CD4-positive, alpha-beta memory T cell (primary cell): Measurements from ENCODE around the gene C19orf67. TPM values are rescaled to one million over a fixed set of nuclear protein-coding genes. Genes with fewer than 3 reads are reported as not detected.

Experiments
- CTCF ChIA-PET: fragments of 350-600 bp; sonication (Branson Sonifier 250); formaldehyde crosslinking; loops from one replicate; lab custom pipeline; 2021; ENCODE audit warnings: inconsistent platforms; ENCODE audit not compliant: partially characterized antibody; lab: Charles Lee
- POLR2A ChIA-PET: fragments of 350-600 bp; sonication (Branson Sonifier 250); formaldehyde crosslinking; loops from one replicate; lab custom pipeline; 2021; ENCODE audit not compliant: partially characterized antibody; lab: Charles Lee
- DNase-seq, 5 donors: peaks; one replicate each; pipeline versions ENCODE4 v3.0.0 to v3.0.0-alpha.2; 2020 to 2022; ENCODE audit warnings: mixed read lengths in 1 of 5
- H3K27ac ChIP-seq: one replicate; pipeline ENCODE4 v1.7.0; 2013; ENCODE audit warnings: low read depth, low read length
- H3K27me3 ChIP-seq: 2 replicates; pipeline ENCODE4 v1.7.0; 2013; ENCODE audit warnings: mild to moderate bottlenecking, low read length, moderate library complexity; ENCODE audit not compliant: insufficient read depth
- H3K36me3 ChIP-seq: 2 replicates; pipeline ENCODE4 v1.7.0; 2013; ENCODE audit warnings: mild to moderate bottlenecking, low read length, moderate library complexity; ENCODE audit not compliant: insufficient read depth
- H3K4me1 ChIP-seq: 2 replicates; pipeline ENCODE4 v1.7.0; 2013; ENCODE audit warnings: mild to moderate bottlenecking, low read length, moderate library complexity; ENCODE audit not compliant: insufficient read depth
- H3K4me3 ChIP-seq, 2 donors: one replicate each; pipeline ENCODE4 v1.7.0; 2013; ENCODE audit warnings: low read length in 2 of 2, mild to moderate bottlenecking in 1 of 2
- H3K9me3 ChIP-seq, 2 donors: one replicate each; pipeline ENCODE4 v1.7.0; 2013; ENCODE audit warnings: low read length in 2 of 2, control low read depth in 1 of 2; ENCODE audit not compliant: control insufficient read depth in 1 of 2
- H3K27ac Mint-ChIP-seq, 7 donors: one replicate each; pipeline ENCODE4 v1.8.0; 2020 to 2021; ENCODE audit warnings: mixed read lengths in 7 of 7, mild to moderate bottlenecking in 6 of 7, inconsistent platforms in 3 of 7, moderate library complexity in 3 of 7
- H3K27me3 Mint-ChIP-seq, 2 donors: one replicate each; pipeline ENCODE4 v1.8.0; 2020 to 2021; ENCODE audit warnings: mixed read lengths in 2 of 2
- H3K36me3 Mint-ChIP-seq, 2 donors: one replicate each; pipeline ENCODE4 v1.8.0; 2020 to 2021; ENCODE audit warnings: mixed read lengths in 2 of 2, inconsistent platforms in 1 of 2, mild to moderate bottlenecking in 1 of 2
- H3K4me1 Mint-ChIP-seq, 4 donors: one replicate each; pipeline ENCODE4 v1.8.0; 2020 to 2021; ENCODE audit warnings: mixed read lengths in 4 of 4, mild to moderate bottlenecking in 1 of 4
- H3K4me3 Mint-ChIP-seq, 8 donors: one replicate each; pipeline ENCODE4 v1.8.0; 2020 to 2021; ENCODE audit warnings: mixed read lengths in 8 of 8, mild to moderate bottlenecking in 7 of 8, moderate library complexity in 6 of 8, inconsistent platforms in 3 of 8
- H3K9me3 Mint-ChIP-seq, 8 donors: one replicate each; pipeline ENCODE4 v1.8.0; 2020 to 2021; ENCODE audit warnings: mixed read lengths in 8 of 8, mild to moderate bottlenecking in 5 of 8, inconsistent platforms in 3 of 8, moderate library complexity in 1 of 8
- intact Hi-C: fragments of 100-400 bp; cut with micrococcal nuclease; formaldehyde crosslinking; loops from one replicate; pipeline ENCODE4 v1.15.1; 2023
- polyA plus RNA-seq, 2 donors: library from polyadenylated mRNA; unstranded; fragments of 300-500 nt; fragmentation: Illumina TruSeq; gene quantifications; one replicate each; pipeline ENCODE4 v1.2.3, GENCODE V29; 2021
- total RNA-seq, 2 experiments: library from RNA; stranded (reverse); gene quantifications; one replicate each; pipeline ENCODE4 v1.2.3, GENCODE V29; 2021

The C19orf67 gene
- total and polyA plus RNA-seq, 4 experiments from 2014 or later, result 0.55 TPM; not detected in 3

DNA sequence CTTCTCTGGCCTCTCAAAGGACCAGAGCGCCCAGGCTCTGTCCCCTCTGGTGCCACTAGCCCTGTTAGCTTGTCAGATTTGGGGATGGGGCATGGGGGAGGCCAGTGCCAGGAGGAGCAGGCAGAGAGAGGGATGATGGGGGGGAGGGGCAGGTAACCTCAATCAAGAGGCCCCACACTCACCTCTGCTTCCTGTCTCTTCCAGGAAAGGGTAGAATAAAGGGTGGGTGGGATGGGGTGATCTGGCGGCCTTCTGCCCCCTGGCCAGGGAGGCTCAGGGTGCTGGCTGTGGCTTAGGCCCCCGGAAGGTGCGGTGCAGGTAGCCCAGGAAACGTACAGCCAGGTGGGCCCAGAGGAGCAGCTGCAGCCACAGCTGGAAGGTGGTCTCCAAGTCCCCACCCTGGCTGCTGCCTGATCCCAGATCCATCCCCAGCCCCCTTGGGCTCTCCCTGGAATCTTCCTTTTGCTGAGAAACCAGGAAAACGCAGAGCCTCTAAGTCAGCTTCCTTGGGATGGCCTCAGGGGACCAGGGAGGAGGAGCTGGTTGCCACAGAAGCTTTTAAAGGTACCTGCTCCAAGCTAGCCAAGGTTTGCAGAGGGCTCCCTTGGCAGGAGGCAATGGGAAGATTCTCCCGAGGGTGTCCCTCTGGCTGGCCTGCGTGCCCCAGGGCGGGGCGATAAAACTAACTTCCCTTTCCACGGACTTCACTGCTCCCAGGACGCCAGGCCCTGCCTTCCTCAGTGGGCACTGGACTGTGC lies 26.6 kb upstream of the C19orf67 start:
- Mint-ChIP-seq H3K27ac (peak overlapping the region in 2 of 7 donors; percentile 36 to 48), H3K9me3 (peaks cover 0 to 2% (median 0%) of the 10 kb centered on the region in 8 donors), H3K4me3 (no peak overlapping the region), H3K27me3 (no peaks in the 10 kb centered on the region), H3K36me3 (peaks cover 4 to 6% of the 10 kb centered on the region in 2 donors), H3K4me1 (peaks cover 16 to 53% (median 32%) of the 10 kb centered on the region in 4 donors)
- Histone ChIP-seq H3K9me3 (no peaks in the 10 kb centered on the region), H3K27me3 (no peaks in the 10 kb centered on the region), H3K4me3 (no peak overlapping the region), H3K27ac (no peak overlapping the region), H3K36me3 (no peaks in the 10 kb centered on the region), H3K4me1 (peaks cover 38% of the 10 kb centered on the region)
- ChIA-PET POLR2A (interaction anchor here (1.0 kb wide), 1 partner anchor 80 kb away, joined by 3 read pairs; the partner anchor contains the start of gene IL27RA), CTCF (no interaction called here)
- intact Hi-C loops, result no loop called here
- no peak for DNase-seq

DNA sequence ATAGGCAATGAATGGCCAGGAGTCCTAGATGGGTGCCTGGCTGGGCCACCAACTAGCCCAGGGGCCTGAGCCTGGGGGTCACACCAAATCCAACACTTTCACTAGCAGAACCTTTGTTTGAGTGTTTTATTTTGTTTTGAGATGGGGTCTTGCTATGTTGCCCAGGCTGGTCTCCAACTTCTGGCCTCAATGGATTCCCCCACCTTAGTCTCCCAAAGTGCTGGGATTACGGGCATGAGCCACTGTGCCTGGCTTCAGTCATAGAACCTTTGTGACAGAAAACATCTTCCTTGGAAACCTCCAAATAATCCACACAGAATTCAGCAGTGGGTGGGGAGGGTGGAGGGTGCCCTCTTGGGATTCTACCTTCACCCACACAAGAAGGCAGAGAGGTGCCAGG lies 25.9 kb upstream of the C19orf67 start:
- peaks cover 4 to 5% of the 10 kb centered on the region in 2 donors for H3K36me3 Mint-ChIP-seq
- ChIA-PET POLR2A (no interaction called here), CTCF (no interaction called here)

GRCh38 chr19:14110650-14111049 lies 25.1 kb upstream of the C19orf67 start:
- Histone ChIP-seq H3K9me3 (no peaks in the 10 kb centered on the region), H3K27me3 (no peaks in the 10 kb centered on the region), H3K27ac (no peak overlapping the region), H3K36me3 (no peaks in the 10 kb centered on the region), H3K4me3 (no peak overlapping the region), H3K4me1 (peaks cover 23% of the 10 kb centered on the region)
- Mint-ChIP-seq H3K27ac (peak overlapping the region in 4 of 7 donors; percentile 42 to 68 (median 60)), H3K27me3 (no peaks in the 10 kb centered on the region), H3K4me1 (peaks cover 9 to 39% (median 19%) of the 10 kb centered on the region in 4 donors), H3K4me3 (no peak overlapping the region), H3K36me3 (peaks cover 4 to 10% of the 10 kb centered on the region in 2 donors), H3K9me3 (peaks cover 0 to 2% (median 0%) of the 10 kb centered on the region in 8 donors)
- CTCF ChIA-PET, result no interaction called here
- intact Hi-C loops, result no loop called here
- POLR2A ChIA-PET, result no interaction called here
- DNase-seq, result no peak

More for the DNA sequence above, 25.9 kb upstream of the C19orf67 start:
- H3K4me1 ChIP-seq, result peaks cover 32% of the 10 kb centered on the region
- Mint-ChIP-seq H3K4me1 (peaks cover 13 to 47% (median 27%) of the 10 kb centered on the region in 4 donors), H3K27me3 (no peaks in the 10 kb centered on the region), H3K27ac (peak overlapping the region in 4 of 7 donors; percentile 3 to 82 (median 20)), H3K4me3 (no peak overlapping the region), H3K9me3 (peaks cover 0 to 2% (median 0%) of the 10 kb centered on the region in 8 donors)
- H3K27me3 ChIP-seq, result no peaks in the 10 kb centered on the region
- intact Hi-C loops, result no loop called here
- no peak for DNase-seq
- H3K36me3 ChIP-seq, result no peaks in the 10 kb centered on the region
- H3K4me3 ChIP-seq, result no peak overlapping the region
- no peaks in the 10 kb centered on the region for H3K9me3 ChIP-seq
- no peak overlapping the region for H3K27ac ChIP-seq

DNA sequence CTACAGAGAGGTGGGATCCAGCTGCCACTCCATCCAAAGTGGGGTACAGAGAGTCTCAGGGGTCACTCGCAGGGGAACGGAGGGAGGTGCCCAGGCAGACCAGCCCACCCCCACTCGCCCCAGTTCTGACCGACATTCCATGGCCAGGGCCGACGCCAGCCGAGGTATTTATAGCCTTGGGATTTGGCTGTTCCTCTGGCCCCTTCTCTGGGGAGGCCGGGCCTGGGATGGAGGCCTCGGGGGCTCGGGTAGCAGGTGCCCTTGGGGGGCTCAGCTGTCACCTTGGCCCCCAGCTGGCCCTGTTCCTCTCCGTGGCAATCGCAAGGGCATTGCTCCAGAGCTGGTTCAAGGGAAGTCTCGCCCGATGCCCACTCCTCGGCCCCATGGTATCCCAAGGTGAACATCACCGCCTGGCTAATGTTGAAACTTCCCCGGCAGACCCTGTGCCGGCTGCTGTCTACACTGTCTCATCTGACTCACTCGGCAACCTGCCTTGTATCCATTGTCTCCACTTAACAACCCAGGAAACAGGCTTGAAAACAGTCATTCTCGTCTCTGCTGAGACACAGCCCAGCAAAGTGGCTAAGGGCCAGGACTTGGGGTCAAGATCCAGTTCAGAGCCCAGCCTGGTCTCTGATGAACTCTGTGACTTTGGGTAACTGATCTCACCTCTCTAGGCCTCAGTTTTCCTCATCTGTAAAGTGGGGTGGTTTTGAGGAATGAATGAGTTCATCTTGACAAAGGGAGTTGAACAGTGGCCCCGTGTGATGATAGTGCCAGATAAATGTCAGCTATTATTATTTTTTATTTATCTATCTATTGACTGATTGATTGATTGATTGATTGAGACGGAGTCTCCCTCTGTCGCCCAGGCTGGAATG lies 22.2 kb upstream of the C19orf67 start:
- Mint-ChIP-seq H3K4me1 (peaks cover 1 to 16% (median 5%) of the 10 kb centered on the region in 4 donors), H3K27ac (peak overlapping the region in 1 of 7 donors; percentile 52), H3K27me3 (no peaks in the 10 kb centered on the region), H3K36me3 (peaks cover 4 to 15% of the 10 kb centered on the region in 2 donors), H3K4me3 (no peak overlapping the region), H3K9me3 (no peaks in the 10 kb centered on the region)
- POLR2A ChIA-PET, result no interaction called here
- H3K27ac ChIP-seq, result no peak overlapping the region
- intact Hi-C loops, result no loop called here
- no peak for DNase-seq
- H3K4me1 ChIP-seq, result peaks cover 10% of the 10 kb centered on the region
- CTCF ChIA-PET, result interaction anchor here (1.1 kb wide), 1 partner anchor 9 kb away, joined by 3 read pairs; no protein-coding TSS in a partner anchor
- H3K27me3 ChIP-seq, result no peaks in the 10 kb centered on the region
- no peak overlapping the region for H3K4me3 ChIP-seq
- H3K9me3 ChIP-seq, result no peaks in the 10 kb centered on the region
- peaks cover 1% of the 10 kb centered on the region for H3K36me3 ChIP-seq

GRCh38 chr19:14106840-14107239 lies 21.3 kb upstream of the C19orf67 start:
- Histone ChIP-seq H3K36me3 (peaks cover 10% of the 10 kb centered on the region), H3K4me3 (no peak overlapping the region), H3K27me3 (no peaks in the 10 kb centered on the region), H3K27ac (no peak overlapping the region), H3K4me1 (peaks cover 3% of the 10 kb centered on the region), H3K9me3 (no peaks in the 10 kb centered on the region)
- intact Hi-C loops, result no loop called here
- peaks cover 4 to 15% of the 10 kb centered on the region in 2 donors for H3K36me3 Mint-ChIP-seq
- no peak overlapping the region for H3K27ac Mint-ChIP-seq
- no peak for DNase-seq
- no peaks in the 10 kb centered on the region for H3K27me3 Mint-ChIP-seq
- no peak overlapping the region for H3K4me3 Mint-ChIP-seq
- POLR2A ChIA-PET, result no interaction called here
- H3K9me3 Mint-ChIP-seq, result no peaks in the 10 kb centered on the region
- H3K4me1 Mint-ChIP-seq, result peaks cover 1 to 8% (median 4%) of the 10 kb centered on the region in 4 donors
- CTCF ChIA-PET, result no interaction called here

DNA sequence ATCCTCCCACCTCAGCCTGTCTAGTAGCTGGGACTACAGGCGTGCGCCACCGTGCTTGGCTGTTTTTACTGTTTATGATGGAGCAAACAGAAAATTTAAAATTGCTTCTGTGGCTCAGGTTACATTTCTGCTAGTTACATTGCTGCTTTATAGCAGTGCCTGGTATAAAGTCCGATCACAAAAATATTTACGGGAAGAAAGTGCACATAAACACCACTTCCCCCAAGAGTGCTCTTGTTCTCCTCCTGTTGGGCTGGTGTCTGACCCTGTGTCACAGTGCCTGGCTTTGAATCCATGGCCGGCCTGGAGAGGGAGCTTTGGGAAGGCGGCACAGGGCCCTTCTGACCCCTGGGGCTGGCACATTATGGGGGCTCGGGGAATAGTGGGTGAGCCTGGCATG lies 20.1 kb upstream of the C19orf67 start:
- no peak overlapping the region for H3K27ac Mint-ChIP-seq
- POLR2A ChIA-PET, result interaction anchor here (0.6 kb wide), 1 partner anchor 300 kb away, joined by 3 read pairs; no protein-coding TSS in a partner anchor

More for the DNA sequence above, 20.1 kb upstream of the C19orf67 start:
- Mint-ChIP-seq H3K27me3 (no peaks in the 10 kb centered on the region), H3K4me1 (peaks cover 0 to 3% (median 1%) of the 10 kb centered on the region in 4 donors), H3K4me3 (no peak overlapping the region), H3K36me3 (peaks cover 6 to 19% of the 10 kb centered on the region in 2 donors), H3K9me3 (no peaks in the 10 kb centered on the region)
- H3K27me3 ChIP-seq, result no peaks in the 10 kb centered on the region
- H3K4me1 ChIP-seq, result no peaks in the 10 kb centered on the region
- H3K27ac ChIP-seq, result no peak overlapping the region
- H3K4me3 ChIP-seq, result no peak overlapping the region
- no peak for DNase-seq
- peaks cover 18% of the 10 kb centered on the region for H3K36me3 ChIP-seq
- no peaks in the 10 kb centered on the region for H3K9me3 ChIP-seq
- CTCF ChIA-PET, result no interaction called here
- intact Hi-C loops, result no loop called here
